GM21529 (cell line): ENCODE data around the gene ARHGAP24.

Experiments used
- ATAC-seq: cut with Tn5 transposase; IDR thresholded peaks from one replicate; pipeline ENCODE4 v1.9.1; 2021; ENCODE audit not compliant: unreplicated experiment

Gene ARHGAP24

DNA sequence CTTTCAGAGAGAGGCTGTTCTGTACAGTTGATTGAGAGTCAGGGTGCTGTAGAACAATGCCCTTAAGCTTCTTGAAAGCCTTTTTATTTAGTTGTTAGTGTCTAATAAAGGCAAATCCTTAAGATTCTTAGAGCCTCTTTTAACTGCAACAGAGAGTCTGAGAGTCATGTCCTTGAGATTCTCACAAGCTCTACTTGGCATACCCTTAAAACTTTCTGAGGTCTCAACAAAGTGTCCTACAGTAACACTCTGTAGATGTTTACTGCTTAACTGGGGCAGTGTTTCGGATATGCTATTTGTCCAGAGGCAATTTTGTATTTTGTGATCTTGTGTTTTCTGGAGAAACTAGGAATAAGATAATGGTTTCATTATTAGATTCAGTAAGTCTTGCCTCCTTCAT is 209.7 kb downstream of the ARHGAP24 start:
- no peak for ATAC-seq

DNA sequence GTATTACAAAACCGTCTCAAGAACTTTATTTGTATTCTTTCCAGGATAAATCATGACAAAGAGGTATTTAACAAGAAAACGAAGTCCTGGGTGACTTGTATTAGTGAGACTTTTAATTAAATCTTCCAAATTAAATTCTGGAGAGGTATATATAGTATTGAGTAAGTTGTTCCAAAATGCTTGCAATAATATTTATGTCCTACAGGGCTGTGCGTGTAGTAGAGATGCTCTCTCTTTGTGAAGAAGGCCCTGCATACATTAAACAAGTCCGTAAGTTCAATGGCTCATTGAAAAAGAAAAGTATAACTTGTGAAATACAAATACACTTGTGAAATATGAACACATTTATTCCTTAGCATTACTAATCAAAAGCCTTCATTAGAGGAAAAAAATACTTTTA is 211.4 kb downstream of the ARHGAP24 start:
- no peak for ATAC-seq

- peak; percentile 56 for ATAC-seq
Measured at GRCh38 chr4:85688055-85688740, 213.2 kb downstream of the ARHGAP24 start.

- no peak for ATAC-seq
Measured at GRCh38 chr4:85696661-85697060, 221.7 kb downstream of the ARHGAP24 start.

DNA sequence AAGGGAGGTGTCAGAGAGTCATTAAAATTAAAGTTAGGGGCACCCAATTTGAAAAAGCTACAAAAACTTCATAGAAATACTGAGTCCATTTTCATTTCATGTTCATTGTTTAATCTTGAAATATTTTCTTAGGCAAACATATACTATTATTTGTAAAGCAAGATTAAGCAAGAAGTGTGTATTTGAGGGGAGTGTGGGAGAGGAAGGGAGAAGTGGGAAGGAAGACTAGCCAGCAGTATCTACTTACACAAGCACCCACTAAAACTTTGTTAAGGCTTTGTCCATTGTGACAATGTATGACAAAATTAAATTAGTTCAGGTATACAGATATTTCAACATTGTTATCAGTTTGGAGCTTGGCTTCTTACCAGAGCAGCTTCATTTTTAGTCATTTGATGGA is 222.9 kb downstream of the ARHGAP24 start:
- ATAC-seq, result no peak

DNA sequence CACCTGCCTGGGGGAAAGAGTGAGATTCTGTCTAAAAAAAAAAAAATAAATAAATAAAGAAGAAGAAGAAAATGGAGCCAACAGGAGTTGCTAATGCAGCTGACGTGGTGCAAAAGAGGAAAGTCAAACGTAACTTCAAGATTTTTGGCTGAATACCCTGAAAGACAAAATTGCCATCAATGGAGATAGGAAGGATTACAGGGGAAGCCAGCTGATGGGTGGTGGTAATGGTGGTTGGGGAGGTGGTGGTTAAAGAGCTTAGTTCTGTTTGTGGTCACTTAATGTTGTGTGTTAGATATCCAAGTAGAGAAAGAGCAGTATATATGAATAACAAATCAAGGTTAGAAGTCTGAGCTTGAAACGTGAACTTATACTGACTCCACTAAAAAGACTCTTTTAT is 225.4 kb downstream of the ARHGAP24 start:
- no peak for ATAC-seq

DNA sequence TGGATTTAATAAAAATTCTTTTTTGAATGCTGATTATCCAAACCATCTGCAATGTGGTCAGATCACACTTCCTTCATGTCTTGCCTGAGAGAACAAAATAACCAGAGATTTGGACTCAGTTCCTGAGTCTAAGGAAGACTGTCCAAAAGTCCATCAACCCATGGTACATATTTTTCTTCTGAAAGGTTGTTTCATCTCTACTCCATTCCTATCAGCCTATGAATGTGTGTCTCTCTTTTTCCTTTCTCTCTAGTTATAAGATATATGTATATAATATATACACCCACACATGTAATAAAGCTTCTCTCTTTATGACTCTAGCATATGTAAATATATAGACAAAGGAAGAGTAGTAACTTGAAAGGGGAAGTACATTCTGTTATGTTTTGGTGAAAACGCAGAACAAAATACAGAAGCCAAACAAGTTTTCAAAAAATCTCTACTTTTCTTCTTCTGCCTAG is 226.9 kb downstream of the ARHGAP24 start:
- peak; percentile 100 for ATAC-seq

DNA sequence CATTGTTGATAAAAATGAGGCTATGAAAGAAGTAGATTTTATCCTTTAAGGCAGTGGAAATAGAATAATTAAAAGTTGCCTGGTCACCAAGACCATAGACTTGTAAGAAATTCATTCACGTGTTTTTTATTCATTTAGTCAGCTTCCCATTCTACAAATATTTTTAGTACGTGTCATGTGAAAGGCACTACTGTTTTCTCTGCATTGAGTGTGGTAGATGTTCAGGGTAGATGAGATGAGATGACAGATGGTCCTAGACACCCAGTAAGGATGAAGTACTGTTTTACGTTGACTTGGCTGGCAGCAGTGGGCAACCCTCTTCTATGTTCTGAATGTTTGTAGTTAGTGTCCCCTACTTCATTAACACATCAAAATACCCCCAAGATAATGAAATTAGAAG is 228.1 kb downstream of the ARHGAP24 start:
- ATAC-seq, result no peak

DNA sequence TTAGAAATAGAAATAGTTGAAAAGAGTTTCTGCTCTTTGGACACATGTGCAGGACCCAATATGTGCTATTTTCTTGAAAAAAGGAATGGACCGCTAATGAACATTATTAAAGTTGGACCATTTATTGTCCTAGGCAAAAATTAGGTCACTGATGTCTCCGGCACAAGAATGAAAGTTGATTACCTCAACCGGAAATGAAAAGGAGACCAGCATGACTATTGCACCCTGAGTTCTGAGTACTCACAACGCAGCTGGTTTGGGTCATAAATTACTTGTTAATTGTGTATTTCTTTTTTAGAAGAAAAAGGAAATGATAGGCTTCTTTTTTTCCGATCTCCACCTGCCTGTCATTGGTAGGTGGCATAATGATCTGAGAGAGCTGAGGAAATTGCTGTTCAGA is 232.7 kb downstream of the ARHGAP24 start:
- ATAC-seq, result peak; percentile 82

DNA sequence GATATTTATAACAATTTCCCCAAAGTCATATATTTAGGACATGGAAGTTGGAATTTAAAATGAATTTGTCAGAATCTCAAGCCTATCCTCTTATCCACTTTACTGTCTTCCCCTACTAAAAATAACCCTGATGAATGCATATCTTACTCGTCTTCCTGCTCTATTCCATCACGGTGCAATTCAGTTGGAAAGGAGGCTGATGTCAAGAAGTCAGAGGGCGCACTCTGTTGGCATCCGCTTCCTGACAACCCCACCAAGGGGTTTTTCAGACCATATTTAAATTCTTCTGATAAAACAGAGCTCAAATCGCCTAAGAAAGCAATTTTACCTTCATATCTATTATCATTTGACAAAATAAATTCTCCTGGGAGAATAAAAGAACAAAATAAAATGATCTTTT is 233.5 kb downstream of the ARHGAP24 start:
- no peak for ATAC-seq

DNA sequence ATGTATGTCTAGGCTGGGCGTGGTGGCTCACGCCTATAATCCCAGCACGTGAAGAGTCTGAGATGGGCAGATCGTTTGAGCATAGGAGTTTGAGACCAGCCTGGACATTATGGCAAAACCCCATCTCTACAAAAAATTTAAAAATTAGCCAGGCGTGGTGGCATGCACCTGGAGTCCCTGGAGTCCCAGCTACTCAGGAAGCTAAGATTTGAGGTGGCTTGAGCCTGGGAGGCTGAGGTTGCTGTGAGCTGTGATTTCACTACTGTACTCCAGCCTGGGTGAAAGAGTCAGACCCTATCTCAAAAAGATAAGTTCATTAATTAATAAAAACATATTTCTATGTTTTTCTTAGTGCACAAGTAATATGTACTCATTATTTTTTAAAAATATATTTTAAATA is 238.1 kb downstream of the ARHGAP24 start:
- no peak for ATAC-seq

DNA sequence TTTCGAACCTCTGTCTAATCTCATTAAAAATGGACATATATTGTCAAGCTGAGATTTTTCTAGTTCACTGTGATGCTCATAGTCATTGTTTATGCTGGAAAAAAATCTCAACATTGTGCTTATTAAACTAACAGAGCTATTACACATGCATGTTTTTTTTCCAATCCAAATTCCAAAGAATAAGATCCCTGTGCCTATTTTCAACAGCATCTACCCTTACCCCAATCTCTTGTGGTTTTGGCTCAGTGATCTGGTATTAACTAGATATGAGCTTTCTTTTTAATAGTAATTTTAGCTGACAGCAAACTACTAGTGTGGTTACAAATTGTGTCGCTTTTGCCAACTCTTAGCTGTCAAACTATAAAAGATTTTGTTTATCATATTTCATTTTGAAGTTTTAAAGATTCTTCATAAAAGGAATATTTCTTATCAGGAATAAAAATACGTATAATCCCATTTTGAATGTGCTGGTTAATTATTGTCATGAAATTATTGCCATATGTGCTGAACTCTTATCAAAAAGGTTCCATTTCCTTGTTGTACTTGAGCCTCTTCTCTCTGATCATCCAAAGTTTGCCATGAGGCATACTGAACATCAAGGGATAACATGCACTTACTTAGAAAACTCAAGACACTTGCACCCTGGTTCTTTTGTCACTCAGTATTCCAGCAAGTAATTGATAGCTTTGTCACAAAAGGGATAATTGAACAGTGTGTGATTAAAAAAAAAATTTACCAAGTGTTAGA is 241.2 kb downstream of the ARHGAP24 start:
- no peak for ATAC-seq

- no peak for ATAC-seq
Measured at GRCh38 chr4:85717351-85717750, 242.4 kb downstream of the ARHGAP24 start.

DNA sequence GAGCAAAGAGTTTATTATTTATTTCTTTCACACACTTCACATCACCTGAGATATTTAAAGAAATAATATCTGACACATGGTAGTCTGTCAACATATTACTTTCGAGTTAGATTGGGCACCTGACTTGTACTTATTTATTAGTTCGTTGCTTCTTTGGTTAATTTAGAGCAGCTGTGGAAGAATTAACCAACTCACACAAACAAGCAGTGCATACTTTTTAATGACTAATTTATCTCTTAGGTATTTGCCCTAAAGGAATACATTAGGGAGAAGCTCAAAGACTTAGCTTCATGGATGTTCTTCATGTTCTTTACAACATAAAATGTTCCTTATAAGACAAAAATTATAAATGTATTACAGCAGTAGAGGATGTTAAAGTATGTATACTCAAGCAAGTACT is 242.9 kb downstream of the ARHGAP24 start:
- ATAC-seq, result no peak

DNA sequence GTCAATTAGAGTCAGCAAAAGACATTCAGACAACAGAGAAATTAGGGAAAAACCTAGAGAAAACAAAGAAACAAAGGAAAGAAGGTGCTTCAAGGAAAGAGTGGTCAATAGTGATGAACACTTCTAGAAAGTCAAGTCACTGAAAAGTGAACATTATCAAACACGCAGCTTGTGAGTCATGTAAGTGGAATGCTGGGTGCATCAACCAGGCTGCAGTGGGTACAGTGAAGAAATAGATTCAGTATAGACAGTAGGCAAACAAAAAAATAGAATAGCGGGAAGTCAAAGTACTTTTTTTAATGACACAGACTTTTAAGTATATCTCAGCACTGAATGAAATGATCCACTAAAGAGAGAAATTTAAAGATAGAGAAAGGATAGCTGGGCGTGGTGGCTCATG is 245.8 kb downstream of the ARHGAP24 start:
- no peak for ATAC-seq

- ATAC-seq, result no peak
Measured at GRCh38 chr4:85722401-85722800, 247.5 kb downstream of the ARHGAP24 start.

DNA sequence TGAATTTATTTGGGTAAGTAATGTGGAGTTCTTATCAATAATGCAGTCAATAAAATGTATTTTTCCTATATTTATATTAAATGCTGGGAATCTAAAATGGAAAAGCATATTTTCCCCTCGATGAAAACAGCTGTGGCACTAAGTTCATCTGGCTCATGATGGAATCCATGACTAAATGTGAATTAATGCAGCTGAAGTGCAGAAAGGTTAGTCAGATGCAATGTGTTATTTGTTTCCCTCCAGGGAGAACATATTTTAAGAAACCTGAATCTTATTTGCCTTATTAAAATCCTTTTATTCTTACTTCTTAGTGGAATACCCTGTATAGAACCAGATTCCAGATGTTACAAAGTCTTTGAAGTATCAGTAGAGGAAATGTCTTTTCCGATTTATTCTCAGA is 247.9 kb downstream of the ARHGAP24 start:
- ATAC-seq, result no peak

DNA sequence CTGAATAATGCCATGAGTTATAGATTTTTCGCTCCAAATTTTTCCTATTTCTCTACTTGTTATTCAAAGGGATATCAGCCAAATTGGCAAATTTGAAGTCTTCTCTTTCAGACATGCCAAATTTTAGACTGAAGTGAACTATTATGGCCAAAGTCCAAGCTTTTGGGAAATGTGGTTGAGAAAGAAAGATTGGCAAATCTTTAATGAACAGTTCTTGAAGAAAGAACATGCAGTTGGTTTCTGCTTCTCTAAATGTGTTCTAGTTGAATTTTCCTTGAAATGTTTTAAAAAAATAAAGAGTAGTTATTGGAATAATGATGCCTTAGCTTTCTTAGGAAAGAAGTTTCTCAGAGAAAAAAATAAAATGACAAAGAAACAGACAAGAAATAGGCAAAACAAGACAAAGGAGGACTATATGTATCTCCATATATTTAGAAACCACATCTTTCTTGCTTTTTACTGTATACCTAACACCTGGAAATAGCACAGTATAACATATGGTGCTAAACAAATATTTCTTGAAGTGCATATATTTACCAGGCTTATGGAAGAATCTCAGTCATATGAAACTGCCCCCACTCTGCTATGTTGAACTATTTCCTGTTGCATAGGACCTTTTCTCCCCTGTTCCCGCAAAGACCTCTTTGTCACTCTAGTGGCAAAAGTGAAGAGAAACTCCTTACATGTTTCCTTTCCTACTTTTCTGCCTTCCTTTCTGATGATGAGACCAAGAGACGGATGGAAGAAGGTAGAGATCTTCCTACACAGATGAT is 250.0 kb downstream of the ARHGAP24 start:
- ATAC-seq, result peak; percentile 57

- peak; percentile 82 for ATAC-seq
Measured at GRCh38 chr4:85725721-85726170, 250.8 kb downstream of the ARHGAP24 start.

DNA sequence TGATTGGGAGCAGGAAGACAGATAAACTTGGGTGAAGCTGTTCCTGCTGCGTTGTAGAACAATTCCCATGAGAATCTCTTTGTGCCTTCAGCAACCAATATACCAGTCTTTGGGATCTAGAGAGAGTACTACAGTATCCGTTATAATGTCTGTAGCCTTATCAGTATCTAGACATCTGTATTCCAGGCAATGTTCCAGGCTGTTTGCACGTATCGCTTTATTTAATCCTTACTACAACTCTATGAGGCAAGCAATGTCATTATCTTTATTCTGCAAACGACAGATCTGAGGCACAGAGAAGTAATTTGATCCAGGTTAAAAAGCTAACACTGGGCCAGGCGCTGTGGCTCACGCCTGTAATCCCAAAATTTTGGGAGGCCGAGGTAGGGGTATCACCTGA is 251.6 kb downstream of the ARHGAP24 start:
- ATAC-seq, result no peak

- no peak for ATAC-seq
Measured at GRCh38 chr4:85728464-85728863, 253.5 kb downstream of the ARHGAP24 start.

- ATAC-seq, result peak; percentile 64
Measured at GRCh38 chr4:85732124-85732523, 257.2 kb downstream of the ARHGAP24 start.
